Measurements from ENCODE around the gene TIE1. TPM values are rescaled to one million over a fixed set of nuclear protein-coding genes. Genes with fewer than 3 reads are reported as not detected.

The TIE1 gene
- total and polyA plus RNA-seq, 2 of the 13 experiments (the other 11 are each of a cell fraction or from before 2014, with no cell fraction given) = 0.58 to 0.84 TPM

DNA sequence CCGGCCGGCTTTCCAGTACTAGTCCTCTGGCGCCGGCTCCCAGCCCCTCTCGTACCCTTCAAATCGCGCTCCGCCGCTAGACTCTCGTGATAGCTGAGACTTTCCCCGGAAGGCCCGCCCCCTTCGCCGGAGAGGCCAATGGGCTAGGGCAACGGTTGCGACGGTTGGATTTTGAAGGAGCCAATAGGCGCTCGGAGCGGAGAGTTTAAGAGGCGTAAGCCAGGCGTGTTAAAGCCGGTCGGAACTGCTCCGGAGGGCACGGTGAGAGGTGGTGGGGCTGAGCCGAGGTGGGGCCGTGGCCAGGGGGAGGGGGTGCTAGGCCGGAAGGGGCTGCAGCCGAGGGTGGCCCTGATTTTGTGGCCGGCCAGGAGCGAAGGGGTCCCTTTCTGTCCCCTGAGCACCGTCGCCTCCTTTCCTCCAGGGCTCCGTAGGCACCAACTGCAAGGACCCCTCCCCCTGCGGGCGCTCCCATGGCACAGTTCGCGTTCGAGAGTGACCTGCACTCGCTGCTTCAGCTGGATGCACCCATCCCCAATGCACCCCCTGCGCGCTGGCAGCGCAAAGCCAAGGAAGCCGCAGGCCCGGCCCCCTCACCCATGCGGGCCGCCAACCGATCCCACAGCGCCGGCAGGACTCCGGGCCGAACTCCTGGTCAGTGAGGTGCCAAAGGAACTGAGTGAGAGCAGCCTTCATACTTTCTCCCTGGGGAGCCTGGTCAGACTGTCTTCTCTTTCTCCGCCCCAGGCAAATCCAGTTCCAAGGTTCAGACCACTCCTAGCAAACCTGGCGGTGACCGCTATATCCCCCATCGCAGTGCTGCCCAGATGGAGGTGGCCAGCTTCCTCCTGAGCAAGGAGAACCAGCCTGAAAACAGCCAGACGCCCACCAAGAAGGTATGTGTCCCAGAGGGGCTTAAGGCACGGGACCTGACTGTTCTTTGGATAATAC, 58.2 kb downstream of the TIE1 start, which contains the start of gene CDC20 (continued):
- TF ChIP-seq, protein P1, sequence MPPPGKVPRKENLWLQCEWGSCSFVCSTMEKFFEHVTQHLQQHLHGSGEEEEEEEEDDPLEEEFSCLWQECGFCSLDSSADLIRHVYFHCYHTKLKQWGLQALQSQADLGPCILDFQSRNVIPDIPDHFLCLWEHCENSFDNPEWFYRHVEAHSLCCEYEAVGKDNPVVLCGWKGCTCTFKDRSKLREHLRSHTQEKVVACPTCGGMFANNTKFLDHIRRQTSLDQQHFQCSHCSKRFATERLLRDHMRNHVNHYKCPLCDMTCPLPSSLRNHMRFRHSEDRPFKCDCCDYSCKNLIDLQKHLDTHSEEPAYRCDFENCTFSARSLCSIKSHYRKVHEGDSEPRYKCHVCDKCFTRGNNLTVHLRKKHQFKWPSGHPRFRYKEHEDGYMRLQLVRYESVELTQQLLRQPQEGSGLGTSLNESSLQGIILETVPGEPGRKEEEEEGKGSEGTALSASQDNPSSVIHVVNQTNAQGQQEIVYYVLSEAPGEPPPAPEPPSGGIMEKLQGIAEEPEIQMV (CRISPR knock-in tag; IDR thresholded peaks at IDR 0.05; ENCODE audit: low read depth) = no peak
- TF ChIP-seq, protein P2, sequence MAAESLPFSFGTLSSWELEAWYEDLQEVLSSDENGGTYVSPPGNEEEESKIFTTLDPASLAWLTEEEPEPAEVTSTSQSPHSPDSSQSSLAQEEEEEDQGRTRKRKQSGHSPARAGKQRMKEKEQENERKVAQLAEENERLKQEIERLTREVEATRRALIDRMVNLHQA (CRISPR knock-in tag; IDR thresholded peaks at IDR 0.05) = no peak
- TF ChIP-seq MED13 (CRISPR knock-in tag; IDR thresholded peaks at IDR 0.05) = peak; percentile 51; the same call in 1 of the 2 replicates
- TF ChIP-seq ZNF564 (CRISPR knock-in tag; IDR thresholded peaks at IDR 0.05) = peak; percentile 74
- TF ChIP-seq, protein P3, sequence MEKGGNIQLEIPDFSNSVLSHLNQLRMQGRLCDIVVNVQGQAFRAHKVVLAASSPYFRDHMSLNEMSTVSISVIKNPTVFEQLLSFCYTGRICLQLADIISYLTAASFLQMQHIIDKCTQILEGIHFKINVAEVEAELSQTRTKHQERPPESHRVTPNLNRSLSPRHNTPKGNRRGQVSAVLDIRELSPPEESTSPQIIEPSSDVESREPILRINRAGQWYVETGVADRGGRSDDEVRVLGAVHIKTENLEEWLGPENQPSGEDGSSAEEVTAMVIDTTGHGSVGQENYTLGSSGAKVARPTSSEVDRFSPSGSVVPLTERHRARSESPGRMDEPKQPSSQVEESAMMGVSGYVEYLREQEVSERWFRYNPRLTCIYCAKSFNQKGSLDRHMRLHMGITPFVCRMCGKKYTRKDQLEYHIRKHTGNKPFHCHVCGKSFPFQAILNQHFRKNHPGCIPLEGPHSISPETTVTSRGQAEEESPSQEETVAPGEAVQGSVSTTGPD (CRISPR knock-in tag; IDR thresholded peaks at IDR 0.05) = no peak
- no peak for TF ChIP-seq HNRNPUL1 (IDR thresholded peaks at IDR 0.05; ENCODE audit: low read depth, low read length)
- TF ChIP-seq CENPX (CRISPR knock-in tag; IDR thresholded peaks at IDR 0.05) = no peak
- no peak for TF ChIP-seq MTA1 (CRISPR knock-in tag; IDR thresholded peaks at IDR 0.05; ENCODE audit: borderline replicate concordance)
- TF ChIP-seq, protein P4, sequence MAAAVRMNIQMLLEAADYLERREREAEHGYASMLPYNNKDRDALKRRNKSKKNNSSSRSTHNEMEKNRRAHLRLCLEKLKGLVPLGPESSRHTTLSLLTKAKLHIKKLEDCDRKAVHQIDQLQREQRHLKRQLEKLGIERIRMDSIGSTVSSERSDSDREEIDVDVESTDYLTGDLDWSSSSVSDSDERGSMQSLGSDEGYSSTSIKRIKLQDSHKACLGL (CRISPR knock-in tag; IDR thresholded peaks at IDR 0.05) = peak; percentile 84; the same call in 1 of the 2 replicates
- no peak for TF ChIP-seq ZNF768 (CRISPR knock-in tag; IDR thresholded peaks at IDR 0.05)
- TF ChIP-seq, protein P5, sequence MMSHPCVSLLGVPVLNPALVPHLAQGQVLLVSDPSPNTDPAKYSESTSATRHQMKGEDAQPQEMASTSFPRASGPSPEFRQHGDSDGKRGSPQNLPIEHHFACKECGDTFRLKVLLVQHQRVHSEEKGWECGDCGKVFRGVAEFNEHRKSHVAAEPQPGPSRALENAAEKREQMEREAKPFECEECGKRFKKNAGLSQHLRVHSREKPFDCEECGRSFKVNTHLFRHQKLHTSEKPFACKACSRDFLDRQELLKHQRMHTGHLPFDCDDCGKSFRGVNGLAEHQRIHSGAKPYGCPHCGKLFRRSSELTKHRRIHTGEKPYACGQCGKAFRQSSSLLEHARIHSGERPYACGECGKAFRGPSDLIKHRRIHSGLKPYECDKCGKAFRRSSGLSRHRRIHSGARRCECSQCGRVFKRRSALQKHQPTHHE (CRISPR knock-in tag; IDR thresholded peaks at IDR 0.05; ENCODE audit: borderline replicate concordance) = no peak; the same call in 1 of the 2 replicates
- TF ChIP-seq, protein P6, sequence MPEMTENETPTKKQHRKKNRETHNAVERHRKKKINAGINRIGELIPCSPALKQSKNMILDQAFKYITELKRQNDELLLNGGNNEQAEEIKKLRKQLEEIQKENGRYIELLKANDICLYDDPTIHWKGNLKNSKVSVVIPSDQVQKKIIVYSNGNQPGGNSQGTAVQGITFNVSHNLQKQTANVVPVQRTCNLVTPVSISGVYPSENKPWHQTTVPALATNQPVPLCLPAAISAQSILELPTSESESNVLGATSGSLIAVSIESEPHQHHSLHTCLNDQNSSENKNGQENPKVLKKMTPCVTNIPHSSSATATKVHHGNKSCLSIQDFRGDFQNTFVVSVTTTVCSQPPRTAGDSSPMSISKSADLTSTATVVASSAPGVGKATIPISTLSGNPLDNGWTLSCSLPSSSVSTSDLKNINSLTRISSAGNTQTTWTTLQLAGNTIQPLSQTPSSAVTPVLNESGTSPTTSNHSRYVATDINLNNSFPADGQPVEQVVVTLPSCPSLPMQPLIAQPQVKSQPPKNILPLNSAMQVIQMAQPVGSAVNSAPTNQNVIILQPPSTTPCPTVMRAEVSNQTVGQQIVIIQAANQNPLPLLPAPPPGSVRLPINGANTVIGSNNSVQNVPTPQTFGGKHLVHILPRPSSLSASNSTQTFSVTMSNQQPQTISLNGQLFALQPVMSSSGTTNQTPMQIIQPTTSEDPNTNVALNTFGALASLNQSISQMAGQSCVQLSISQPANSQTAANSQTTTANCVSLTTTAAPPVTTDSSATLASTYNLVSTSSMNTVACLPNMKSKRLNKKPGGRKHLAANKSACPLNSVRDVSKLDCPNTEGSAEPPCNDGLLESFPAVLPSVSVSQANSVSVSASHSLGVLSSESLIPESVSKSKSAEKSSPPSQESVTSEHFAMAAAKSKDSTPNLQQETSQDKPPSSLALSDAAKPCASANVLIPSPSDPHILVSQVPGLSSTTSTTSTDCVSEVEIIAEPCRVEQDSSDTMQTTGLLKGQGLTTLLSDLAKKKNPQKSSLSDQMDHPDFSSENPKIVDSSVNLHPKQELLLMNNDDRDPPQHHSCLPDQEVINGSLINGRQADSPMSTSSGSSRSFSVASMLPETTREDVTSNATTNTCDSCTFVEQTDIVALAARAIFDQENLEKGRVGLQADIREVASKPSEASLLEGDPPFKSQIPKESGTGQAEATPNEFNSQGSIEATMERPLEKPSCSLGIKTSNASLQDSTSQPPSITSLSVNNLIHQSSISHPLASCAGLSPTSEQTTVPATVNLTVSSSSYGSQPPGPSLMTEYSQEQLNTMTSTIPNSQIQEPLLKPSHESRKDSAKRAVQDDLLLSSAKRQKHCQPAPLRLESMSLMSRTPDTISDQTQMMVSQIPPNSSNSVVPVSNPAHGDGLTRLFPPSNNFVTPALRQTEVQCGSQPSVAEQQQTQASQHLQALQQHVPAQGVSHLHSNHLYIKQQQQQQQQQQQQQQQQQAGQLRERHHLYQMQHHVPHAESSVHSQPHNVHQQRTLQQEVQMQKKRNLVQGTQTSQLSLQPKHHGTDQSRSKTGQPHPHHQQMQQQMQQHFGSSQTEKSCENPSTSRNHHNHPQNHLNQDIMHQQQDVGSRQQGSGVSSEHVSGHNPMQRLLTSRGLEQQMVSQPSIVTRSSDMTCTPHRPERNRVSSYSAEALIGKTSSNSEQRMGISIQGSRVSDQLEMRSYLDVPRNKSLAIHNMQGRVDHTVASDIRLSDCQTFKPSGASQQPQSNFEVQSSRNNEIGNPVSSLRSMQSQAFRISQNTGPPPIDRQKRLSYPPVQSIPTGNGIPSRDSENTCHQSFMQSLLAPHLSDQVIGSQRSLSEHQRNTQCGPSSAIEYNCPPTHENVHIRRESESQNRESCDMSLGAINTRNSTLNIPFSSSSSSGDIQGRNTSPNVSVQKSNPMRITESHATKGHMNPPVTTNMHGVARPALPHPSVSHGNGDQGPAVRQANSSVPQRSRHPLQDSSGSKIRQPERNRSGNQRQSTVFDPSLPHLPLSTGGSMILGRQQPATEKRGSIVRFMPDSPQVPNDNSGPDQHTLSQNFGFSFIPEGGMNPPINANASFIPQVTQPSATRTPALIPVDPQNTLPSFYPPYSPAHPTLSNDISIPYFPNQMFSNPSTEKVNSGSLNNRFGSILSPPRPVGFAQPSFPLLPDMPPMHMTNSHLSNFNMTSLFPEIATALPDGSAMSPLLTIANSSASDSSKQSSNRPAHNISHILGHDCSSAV (CRISPR knock-in tag; IDR thresholded peaks at IDR 0.05; ENCODE audit: borderline replicate concordance) = no peak

All from HepG2 (cell line).